GM21619 (cell line): ENCODE data around the gene SPDYE5.
"Not testable (repeated sequence)": the region's sequence is repeated elsewhere in the genome, so short reads cannot be mapped to it uniquely, and the experiment has no call there.

Experiments used
- ATAC-seq: cut with Tn5 transposase; IDR thresholded peaks from one replicate; pipeline ENCODE4 v1.9.1; 2021; ENCODE audit not compliant: unreplicated experiment

Gene SPDYE5, protein sequence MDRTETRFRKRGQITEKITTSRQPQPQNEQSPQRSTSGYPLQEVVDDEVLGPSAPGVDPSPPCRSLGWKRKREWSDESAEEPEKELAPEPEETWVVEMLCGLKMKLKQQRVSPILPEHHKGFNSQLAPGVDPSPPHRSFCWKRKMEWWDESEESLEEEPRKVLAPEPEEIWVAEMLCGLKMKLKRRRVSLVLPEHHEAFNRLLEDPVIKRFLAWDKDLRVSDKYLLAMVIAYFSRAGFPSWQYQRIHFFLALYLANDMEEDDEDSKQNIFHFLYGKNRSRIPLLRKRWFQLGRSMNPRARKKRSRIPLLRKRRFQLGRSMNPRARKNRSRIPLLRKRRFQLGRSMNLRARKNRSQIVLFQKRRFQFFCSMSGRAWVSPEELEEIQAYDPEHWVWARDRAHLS

DNA sequence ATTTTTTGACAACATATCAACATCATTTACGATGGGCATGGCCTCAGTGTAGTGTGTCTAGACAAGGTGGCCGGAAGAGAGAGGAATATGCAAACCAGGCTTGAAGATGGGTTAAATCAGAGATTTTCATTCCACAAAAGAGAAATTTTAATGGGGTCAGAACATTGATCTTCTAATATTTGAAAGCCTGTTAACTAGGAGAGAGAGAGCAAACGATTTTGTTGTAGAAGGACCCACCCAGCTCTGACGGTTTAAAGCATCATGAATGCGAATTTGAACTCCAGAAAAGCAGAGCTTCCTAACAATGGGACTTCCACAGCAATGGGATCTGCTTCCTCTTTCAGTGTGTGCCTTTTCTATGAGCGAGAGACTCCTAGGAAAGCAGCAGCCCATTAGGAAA is at the start of gene SPDYE5:
TSS of gene SPDYE5 (plus strand) at position 301 of the 400 bp plus-strand sequence. CDS start 1,728 bp downstream, outside the sequence.
- not testable (repeated sequence) for ATAC-seq

DNA sequence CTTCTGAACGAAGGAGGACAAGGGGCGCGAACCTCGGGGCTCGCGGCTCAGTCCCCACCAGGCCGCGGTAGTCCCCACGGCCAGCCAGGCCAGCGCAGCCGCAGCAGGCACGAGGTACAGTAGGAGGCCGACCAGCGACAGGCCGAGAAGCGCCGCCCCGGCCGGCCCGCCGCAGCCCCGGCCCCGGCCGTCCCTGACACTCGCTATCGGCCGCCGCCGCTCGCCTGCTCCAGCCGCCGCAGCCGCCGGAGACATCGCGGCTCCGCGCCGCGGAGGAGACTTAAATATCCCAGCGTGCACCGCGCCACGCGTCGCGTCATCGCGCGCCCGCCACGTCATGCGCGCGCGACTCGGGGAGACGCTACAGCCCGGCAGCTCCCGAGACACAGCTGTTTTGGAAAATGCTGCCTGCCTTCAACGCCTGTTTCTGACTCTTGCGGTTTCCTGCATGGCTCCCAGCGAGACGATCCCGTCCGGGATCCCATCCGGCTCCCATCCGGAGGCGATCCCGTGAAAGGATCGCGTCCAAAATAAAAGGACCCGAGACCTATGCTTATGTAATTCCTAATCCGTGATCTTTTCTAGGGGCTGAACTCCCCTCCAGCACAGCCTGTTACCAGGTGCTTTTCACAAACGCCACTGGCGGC is 49.5 kb upstream of the SPDYE5 start:
- ATAC-seq: peak; percentile 90

DNA sequence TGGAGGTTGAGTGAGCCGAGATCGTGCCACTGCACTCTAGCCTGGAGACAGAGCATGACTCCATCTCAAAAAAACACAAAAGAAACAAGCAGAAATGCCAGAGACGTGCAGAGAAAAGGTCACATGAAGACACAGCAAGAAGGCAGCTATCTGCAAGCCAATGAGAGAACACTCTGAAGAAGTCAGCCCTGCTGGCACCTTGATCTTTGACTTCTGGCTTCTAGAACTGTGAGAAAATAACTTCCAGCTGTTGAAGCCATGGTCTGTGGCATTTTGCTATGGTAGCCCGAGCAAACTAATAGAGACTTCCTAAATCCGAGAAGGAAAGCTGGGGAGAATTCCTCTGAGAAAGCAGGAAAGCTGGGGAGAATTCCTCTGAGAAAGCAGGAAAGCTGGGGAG is 42.2 kb upstream of the SPDYE5 start:
- not testable (repeated sequence) for ATAC-seq

DNA sequence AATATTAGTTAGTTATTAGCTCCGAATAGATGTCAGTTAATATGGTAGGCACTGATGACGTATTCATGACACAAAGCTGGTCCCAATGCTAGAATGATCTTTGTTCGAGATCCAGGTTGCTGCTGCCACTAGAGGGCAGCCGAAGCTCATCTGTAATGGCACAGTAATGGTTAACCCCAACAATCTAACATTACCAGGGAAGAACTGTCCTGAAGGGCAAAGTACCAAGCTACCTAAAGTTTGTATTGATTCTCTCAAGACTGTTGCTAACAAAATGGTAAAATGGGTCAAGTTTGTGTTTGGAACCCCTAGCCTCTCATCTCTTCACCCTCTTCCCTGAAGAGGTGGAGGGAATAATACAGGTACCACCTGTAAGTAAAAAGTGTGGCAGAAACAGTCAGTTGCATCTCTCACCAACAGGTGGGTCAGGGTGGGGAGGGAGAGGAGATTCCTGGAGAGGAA is 39.6 kb upstream of the SPDYE5 start:
- ATAC-seq: peak; percentile 80

DNA sequence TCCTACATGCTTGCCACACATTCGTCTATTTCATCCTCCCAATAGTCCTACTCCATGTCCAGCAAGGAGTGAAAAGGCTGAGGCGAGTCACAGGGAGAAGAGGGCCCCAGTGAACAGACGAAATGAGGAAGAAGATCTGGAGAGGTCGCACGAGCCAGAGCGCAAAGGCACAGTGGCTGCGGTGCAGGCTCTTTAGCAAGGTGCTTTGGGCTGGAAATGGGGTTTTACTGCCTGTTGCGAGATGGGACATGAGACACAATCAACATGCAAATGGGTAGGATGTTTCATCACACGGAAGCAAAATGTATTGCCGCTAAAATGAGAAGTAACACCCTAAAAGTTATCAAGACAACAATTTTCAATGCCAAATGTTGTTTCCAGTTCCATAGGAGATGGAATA is 35.7 kb upstream of the SPDYE5 start:
- ATAC-seq: not testable (repeated sequence)

DNA sequence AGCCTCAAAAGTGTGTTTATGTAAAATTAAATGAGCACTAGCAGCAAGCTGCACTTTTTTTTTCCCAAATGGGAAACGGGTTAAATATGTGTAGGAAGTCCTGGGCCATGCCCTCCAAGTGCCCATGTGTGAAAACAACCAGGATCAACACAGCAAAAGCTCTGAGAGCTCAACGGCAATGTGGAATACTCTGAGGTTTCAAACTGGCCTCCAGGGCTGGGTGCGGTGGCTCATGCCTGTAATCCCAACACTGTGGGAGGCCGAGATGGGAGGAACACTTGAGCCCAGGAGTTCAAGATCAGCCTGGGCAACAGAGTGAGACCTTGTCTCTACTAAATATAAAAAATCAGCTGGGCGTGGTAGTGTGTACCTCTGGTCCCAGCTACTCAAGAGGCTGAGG is 34.1 kb upstream of the SPDYE5 start:
- not testable (repeated sequence) for ATAC-seq

DNA sequence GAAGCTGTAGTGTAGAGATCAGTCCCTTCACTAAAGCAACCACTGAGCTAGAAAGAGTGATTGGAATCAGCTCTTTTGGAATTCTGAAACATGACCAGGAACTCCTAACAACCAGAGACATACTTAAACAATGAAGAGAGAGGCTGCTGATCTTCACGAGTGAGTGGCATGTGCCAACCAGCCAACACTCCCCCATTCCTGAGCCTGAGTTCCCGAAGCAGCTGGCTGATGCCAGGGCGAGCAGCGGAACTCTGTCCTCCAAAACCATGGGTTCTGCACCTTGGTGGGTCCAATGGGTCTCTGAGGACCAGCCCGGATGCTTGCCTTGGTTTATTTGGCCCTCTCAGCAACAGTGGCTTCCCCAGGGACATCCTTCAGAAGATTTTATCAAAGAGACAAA is 31.6 kb upstream of the SPDYE5 start:
- ATAC-seq: not testable (repeated sequence)

DNA sequence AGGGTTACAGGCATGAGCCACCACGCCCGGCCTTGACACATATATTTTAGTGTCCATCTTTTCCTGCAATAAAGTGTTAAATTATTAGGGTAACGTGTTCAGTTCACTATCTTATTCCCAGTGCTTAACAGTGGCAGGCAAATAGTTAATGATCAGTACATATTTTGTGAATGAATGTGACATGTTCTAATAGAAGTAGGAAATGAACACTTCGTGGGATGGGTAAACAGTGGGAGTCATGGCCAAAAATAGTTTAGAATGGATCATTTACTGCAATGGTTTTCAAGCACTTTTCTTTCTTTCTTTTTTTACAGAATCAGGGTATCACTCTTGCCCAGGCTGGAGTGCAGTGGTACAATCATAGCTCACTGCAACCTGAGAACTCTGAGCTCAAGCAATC is 22.0 kb upstream of the SPDYE5 start:
- not testable (repeated sequence) for ATAC-seq

DNA sequence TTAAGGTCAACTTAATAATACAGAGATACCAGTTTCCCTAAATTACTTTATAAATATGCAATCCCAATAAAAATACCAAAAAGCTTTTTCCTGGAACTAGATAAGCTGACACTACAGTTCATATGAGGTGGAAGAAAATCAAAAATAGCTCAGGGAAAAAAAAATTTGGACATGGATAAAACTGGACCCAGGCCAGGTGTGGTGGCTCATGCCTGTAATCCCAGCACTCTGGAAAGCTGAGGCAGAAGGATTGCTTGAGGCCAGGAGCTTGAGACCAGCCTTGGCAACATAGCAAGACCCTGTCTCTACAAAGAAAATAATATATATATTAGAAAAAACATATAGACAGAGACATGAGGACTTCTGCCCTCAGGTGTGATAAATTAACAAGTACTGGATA is 14.7 kb upstream of the SPDYE5 start:
- ATAC-seq: not testable (repeated sequence)

DNA sequence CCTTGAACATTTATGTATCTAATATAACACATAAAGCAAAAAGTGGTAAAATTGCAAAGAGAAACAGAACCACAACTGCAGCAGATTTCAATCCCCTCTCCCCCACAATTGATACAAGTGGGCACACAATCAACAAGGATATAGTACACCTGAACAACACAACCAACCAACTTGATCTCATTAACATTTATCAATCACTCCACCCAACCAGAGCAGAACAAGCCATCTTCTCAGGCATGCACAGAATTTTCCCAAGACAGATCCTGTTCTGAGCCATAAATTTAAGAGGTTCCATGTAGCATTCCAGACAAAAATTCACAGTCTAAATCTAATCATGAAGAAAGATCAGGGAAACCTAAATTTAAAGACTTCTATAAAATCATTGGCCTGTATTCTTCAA is 11.8 kb upstream of the SPDYE5 start:
- not testable (repeated sequence) for ATAC-seq

DNA sequence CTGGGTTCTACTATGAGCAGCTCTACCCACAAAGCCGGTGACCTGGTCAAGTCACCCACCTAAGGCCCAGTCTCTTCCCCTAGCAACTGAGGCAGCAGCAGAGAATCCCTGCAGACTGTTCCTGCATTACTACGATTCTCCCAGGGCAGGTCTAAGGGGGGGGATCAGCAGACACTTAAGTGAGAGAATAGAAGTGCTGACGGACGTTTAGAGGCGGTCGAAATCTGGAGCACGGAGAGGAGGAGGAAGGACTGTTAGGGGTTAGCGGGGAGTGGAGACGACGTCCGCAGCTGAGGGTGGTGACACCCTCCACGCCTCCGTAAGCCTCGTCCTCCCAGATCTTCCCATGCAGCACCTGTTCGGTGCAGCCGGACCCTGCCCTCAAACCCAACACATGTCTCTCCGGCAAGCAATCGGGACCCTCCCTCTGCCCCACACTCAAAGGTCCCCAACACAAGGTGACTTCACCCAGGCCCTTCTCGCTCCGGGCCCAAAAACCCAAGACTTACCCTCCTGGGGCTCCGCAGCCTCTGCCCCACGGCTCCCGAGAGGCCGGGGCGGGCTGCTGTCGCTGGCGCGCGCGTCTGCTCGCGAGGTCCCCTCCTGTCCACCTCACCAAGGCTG is 6.7 kb upstream of the SPDYE5 start:
- ATAC-seq: not testable (repeated sequence)

DNA sequence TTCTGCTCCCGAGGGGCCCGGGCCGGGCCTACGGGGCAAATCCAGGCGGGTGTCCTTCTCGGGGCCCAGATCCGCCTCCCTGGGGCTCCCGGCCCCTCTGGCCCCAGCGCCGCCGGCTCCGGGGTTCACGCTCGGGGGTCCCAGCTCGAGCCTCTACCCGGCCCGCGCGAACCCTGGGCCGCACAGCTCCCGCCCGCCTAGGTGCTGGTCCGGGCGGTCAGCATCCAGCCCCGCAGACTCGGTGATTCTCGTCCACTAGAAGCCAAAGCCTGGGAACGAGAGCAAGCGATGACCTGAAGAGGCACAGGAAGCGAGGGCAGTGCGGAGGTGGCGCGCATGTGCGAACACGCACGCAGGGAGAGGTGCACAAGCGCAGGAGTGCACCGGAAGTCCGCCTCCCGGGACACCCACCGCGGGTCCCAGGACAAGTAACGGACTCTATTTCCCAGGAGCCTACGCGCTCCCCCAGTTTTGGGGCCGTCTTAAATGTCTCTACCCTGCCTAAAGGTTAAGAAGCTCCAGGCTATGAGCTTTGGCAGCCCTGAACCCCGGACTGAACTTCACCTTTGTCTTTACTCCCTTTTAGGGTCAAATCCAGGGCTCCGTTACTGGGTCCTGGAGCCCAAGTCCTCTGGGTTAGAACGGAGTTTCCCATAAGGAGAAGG is 6.0 kb upstream of the SPDYE5 start, which contains the start of gene POM121C:
TSS of gene POM121C (minus strand) at position 321 of the 665 bp plus-strand sequence. CDS start 44,803 bp downstream, outside the sequence.
- peak; percentile 100 for ATAC-seq

DNA sequence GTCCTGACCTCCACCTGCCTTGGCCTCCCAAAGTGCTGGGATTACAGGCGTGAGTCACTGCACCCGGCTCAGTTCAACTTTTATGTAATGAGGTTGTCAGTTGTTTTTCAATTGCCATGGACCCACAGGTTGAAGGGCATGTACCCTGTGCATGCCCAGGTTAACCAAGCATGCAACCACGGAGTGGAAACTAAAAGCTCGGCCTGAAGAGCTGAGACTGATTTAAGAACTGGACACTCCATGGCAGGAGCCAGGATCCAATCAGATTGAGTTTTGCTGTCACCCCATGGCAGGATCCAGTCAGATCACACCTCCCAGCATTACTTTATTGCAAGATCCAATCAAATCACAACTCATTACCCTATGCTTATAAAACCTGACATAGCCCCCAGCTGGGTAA is 16.9 kb downstream of the SPDYE5 start:
- ATAC-seq: not testable (repeated sequence)

DNA sequence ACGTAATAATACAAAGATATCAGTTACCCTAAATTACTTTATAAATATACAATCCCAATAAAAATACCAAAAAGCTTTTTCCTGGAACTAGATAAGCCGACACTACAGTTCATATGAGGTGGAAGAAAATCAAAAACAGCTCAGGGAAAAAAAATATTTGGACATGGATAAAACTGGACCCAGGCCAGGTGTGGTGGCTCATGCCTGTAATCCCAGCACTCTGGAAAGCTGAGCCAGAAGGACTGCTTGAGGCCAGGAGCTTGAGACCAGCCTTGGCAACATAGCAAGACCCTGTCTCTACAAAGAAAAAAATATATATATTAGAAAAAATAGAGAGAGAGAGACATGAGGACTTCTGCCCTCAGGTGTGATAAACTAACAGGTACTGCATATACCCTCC is 26.7 kb downstream of the SPDYE5 start:
- ATAC-seq: not testable (repeated sequence)

DNA sequence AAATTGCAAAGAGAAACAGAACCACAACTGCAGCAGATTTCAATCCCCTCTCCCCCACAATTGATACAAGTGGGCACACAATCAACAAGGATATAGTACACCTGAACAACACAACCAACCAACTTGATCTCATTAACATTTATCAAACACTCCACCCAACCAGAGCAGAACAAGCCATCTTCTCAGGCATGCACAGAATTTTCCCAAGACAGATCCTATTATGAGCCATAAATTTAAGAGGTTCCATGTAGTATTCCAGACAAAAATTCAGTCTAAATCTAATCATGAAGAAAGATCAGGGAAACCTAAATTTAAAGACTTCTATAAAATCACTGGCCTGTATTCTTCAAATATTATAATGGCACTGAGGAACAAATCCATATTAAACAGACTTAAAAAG is 29.6 kb downstream of the SPDYE5 start:
- ATAC-seq: not testable (repeated sequence)

DNA sequence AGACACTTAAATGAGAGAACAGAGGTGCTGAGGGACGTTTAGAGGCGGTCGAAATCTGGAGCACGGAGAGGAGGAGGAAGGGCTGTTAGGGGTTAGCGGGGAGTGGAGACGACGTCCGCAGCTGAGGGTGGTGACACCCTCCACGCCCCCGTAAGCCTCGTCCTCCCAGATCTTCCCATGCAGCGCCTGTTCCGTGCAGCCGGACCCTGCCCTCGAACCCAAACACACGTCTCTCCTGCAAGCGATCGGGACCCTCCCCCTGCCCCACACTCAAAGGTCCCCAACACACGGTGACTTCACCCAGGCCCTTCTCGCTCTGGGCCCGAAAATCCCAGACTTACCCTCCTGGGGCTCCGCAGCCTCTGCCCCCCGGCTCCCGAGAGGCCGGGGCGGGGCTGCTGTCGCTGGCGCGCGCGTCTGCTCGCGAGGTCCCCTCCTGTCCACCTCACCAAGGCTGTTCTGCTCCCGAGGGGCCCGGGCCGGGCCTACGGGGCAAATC is 35.2 kb downstream of the SPDYE5 start:
- ATAC-seq: peak; percentile 6

DNA sequence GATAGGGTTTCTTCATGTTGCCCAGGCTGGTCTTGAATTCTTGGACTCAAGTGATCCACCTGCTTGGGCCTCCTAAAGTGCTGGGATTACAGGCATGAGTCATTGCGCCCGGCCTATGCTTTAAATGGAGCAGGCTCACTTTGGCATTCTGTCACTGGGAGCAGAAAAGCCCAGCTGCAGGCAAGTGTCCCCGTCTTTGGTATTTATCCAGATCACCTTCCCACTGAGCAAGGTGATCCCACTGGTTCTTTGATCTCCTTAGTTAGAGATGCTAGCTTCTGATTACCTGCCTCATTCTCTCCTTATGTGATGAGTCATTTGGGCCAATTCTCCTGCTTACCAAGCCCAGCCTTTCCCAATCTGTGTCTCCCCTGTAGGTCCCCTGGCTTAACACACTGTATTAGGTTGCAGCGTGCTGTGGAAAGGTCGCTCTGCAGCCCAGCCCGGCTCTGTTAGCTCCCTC is 39.3 kb downstream of the SPDYE5 start:
- ATAC-seq: no peak

DNA sequence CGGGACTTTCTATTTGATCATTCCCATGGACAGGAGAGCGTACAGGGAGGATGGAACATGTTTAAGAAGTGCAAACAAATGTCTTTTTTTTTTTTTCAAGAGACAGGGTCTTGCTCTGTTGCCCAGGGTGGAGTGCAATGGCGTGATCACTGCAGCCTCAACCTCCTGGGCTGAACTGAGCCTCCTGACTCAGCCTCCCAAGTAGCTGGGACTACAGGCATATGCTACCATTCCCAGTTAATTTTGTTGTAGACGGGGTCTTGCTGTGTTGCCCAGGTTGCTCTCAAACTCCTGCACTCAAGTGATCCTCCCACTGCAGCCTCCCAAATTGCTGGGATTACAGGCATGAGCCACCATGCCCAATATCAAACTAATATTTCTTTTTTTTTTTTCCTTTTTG is 40.5 kb downstream of the SPDYE5 start:
- ATAC-seq: no peak

DNA sequence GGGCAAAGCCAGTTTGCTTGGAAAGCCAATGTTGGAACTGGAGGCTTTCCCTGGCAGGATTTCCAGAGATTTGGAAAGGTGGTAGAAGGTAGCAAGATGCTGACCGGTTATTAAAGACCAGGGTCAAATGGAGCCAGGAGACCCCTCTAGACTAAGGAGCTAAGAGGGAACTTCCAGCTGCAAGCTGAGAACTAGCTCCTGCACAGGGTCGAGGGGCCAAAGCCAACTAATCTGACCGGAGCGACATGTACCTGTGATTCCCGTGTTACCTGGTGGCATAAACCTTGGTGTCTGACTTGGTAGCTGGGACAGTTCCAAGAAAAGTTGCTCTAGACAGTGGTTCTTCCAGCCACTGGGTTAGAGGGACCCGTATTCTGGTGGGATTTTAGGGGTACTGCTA is 41.8 kb downstream of the SPDYE5 start:
- no peak for ATAC-seq

DNA sequence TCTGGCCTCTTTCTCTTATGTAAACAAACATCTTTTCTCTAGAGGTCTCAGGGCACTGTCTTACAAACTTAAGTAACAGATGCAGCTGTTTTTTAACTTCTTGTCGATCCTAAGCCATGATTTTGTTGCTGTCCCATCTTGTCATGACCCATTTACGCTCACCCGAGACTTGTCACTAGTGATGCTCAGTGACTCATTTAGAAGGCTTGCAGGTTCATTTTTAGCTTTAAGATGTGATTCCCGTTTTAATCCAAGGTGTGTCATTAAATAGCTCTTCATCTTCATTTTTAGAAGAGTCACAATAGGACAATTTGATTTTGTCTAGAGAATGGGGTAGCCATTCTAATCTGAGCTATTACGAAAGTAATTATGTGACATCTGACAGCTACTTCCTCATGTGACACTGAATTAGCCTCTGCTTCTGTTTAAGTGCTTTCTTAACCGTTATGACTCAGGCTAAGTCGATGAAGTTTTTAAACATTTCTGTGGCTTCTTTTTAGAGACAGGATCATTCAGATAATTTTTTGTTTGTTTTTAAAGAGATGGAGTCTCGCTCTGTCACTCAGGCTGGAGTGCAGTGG is 42.7 kb downstream of the SPDYE5 start:
- peak; percentile 77 for ATAC-seq
